GM12878 (cell line): ENCODE data around the gene VSX1. TPM values are rescaled to one million over a fixed set of nuclear protein-coding genes. Genes with fewer than 3 reads are reported as not detected.

Source experiments
- DPF2 ChIP-seq: fragments of 450-650 bp; IDR thresholded peaks from 2 replicates; pipeline ENCODE4 v1.6.1; 2017; ENCODE audit warnings: mild to moderate bottlenecking
- E4F1 ChIP-seq: fragments of 450-650 bp; IDR thresholded peaks from 2 replicates; pipeline ENCODE4 v1.6.1; 2018; ENCODE audit warnings: borderline replicate concordance, mild to moderate bottlenecking; ENCODE audit not compliant: partially characterized antibody
- EZH2 ChIP-seq: IDR thresholded peaks from 2 replicates; pipeline ENCODE4 v1.6.1; 2012; ENCODE audit warnings: low read depth, mild to moderate bottlenecking, control low read depth, inconsistent platforms, low read length, borderline replicate concordance; ENCODE audit not compliant: control insufficient read depth
- GATAD2B ChIP-seq: fragments of 450-650 bp; conservative IDR thresholded peaks from 2 replicates; pipeline ENCODE4 v1.6.1; 2017; ENCODE audit warnings: low read depth, mild to moderate bottlenecking, moderate library complexity
- MXI1 ChIP-seq: fragments of 150-350 bp; IDR thresholded peaks from 2 replicates; pipeline ENCODE4 v1.6.1; 2011; ENCODE audit warnings: low read depth, mild to moderate bottlenecking, inconsistent platforms, low read length, improper control_type of control experiment
- NKRF ChIP-seq: fragments of 450-650 bp; conservative IDR thresholded peaks from 2 replicates; pipeline ENCODE4 v1.6.1; 2017; ENCODE audit warnings: mild to moderate bottlenecking, moderate library complexity
- NR2F1 ChIP-seq: fragments of 450-650 bp; conservative IDR thresholded peaks from 2 replicates; pipeline ENCODE4 v1.6.1; 2017; ENCODE audit warnings: mild to moderate bottlenecking
- RFX5 ChIP-seq: IDR thresholded peaks from 2 replicates; pipeline ENCODE4 v1.6.1; 2011; ENCODE audit warnings: low read depth, low read length, improper control_type of control experiment
- SMARCA5 ChIP-seq: fragments of 450-650 bp; IDR thresholded peaks from 2 replicates; pipeline ENCODE4 v1.6.1; 2017; ENCODE audit warnings: mild to moderate bottlenecking
- STAT1 ChIP-seq: fragments of 450-650 bp; conservative IDR thresholded peaks from 2 replicates; pipeline ENCODE4 v1.6.1; 2014; ENCODE audit warnings: antibody characterized with exemption, mild to moderate bottlenecking
- TAF1 ChIP-seq: IDR thresholded peaks from 2 replicates; pipeline ENCODE4 v1.6.1; 2011; ENCODE audit warnings: mild to moderate bottlenecking, low read depth, low read length, borderline replicate concordance
- TARDBP ChIP-seq: IDR thresholded peaks from 2 replicates; pipeline ENCODE4 v1.6.1; 2016; ENCODE audit warnings: borderline replicate concordance
- ZBED1 ChIP-seq: IDR thresholded peaks from 2 replicates; pipeline ENCODE4 v1.6.1; 2016; ENCODE audit warnings: borderline replicate concordance
- ZNF274 ChIP-seq: IDR thresholded peaks from one replicate; pipeline ENCODE4 v1.8.0; 2011; ENCODE audit not compliant: insufficient read length, insufficient read depth
- ZNF687 ChIP-seq: fragments of 450-650 bp; IDR thresholded peaks from 2 replicates; pipeline ENCODE4 v1.6.1; 2017; ENCODE audit warnings: mild to moderate bottlenecking, moderate library complexity
- polyA plus RNA-seq, 11 experiments: library from polyadenylated mRNA; depleted of rRNA in 4 of 11; unstranded in 6 of 11; stranded (reverse) in 5 of 11; fragments of >200 nt; fragmentation: Nextera tagmentation in 4 of 11; fragmentation: Illumina TruSeq in 1 of 11; extraction: Ambion mirVana in 4 of 11; extraction: Trizol in 1 of 11; gene quantifications; 1 replicate in 1 of 11; 2 replicates in 10 of 11; pipeline versions ENCODE4 v1.2.1 to v1.2.3, GENCODE V29; 2011 to 2016; ENCODE audit warnings: inconsistent platforms in 2 of 11, missing spikeins in 2 of 11, low read depth in 1 of 11
- total RNA-seq, 4 experiments: library from RNA; depleted of rRNA in 3 of 4; stranded (reverse); fragments of >200 nt in 3 of 4; fragmentation: Illumina TruSeq in 1 of 4; extraction: Trizol in 1 of 4; gene quantifications; 2 replicates each; pipeline versions ENCODE4 v1.2.1 to v1.2.3, GENCODE V29; 2013 to 2021
- TF ChIP-seq, protein P1 (sequence below): fragments of 450-650 bp; IDR thresholded peaks from 2 replicates; pipeline ENCODE4 v1.6.1; 2017; ENCODE audit warnings: mild to moderate bottlenecking, moderate library complexity

VSX1 gene
- total and polyA plus RNA-seq, 10 of the 15 experiments (the other 5 are each of a cell fraction or from before 2014, with no cell fraction given): 0.05 TPM; not detected in 9

DNA sequence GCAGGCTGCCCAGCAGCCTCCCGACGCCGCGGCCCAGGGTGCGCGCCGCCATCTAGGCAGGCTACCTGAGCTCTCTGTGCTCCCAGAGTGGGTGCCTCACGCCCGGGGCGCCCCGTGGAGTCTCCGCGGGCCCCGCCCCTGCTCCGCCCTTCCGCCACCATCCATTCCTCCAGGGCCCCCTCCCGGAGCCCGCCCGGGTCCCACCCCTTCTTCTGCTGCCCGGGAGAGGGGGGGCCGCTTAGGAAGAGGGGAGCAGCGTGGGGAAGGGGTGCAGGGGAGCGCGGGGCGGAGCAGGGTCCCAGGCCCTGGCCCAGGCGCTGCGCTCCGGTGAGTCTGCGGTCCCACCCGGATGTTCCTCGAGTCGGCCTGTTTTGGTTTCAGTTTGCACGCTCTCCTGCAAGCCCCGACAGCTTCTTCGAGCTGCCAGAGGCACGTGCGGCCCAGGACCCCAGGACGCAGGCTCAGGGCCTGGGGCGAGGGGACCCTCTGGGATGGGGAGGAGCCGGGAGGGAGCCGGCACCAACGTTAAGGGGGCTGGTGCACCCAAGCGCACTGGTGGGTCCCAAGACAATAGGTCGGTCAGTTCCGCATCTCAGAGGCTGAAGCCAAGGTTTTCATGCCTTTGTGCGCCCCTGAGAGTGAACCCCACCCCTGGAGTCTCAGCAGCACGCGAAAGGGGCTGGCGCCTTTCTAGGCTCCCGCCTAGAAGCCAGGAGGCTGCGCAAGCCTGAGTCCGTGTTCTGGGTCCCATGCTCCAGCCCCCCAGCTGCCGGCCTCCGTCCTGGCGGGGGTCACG lies 23.7 kb downstream of the VSX1 start, which contains the start of gene ACSS1 (continued):
- TF ChIP-seq RFX5 (no peak), E4F1 (no peak), STAT1 (no peak), ZNF274 (no peak), EZH2 (no peak), MXI1 (peak; percentile 10; the same call in 1 of the 2 replicates), TAF1 (peak; percentile 83; the same call in 1 of the 2 replicates), TARDBP (no peak), SMARCA5 (0 out of 2 replicates have a peak, but pooled peaks have one; percentile 28), NKRF (no peak; the same call in 1 of the 2 replicates), ZBED1 (no peak), GATAD2B (peak; percentile 52), ZNF687 (peak; percentile 91), DPF2 (no peak; the same call in 1 of the 2 replicates), NR2F1 (no peak)
- TF ChIP-seq, protein P1, sequence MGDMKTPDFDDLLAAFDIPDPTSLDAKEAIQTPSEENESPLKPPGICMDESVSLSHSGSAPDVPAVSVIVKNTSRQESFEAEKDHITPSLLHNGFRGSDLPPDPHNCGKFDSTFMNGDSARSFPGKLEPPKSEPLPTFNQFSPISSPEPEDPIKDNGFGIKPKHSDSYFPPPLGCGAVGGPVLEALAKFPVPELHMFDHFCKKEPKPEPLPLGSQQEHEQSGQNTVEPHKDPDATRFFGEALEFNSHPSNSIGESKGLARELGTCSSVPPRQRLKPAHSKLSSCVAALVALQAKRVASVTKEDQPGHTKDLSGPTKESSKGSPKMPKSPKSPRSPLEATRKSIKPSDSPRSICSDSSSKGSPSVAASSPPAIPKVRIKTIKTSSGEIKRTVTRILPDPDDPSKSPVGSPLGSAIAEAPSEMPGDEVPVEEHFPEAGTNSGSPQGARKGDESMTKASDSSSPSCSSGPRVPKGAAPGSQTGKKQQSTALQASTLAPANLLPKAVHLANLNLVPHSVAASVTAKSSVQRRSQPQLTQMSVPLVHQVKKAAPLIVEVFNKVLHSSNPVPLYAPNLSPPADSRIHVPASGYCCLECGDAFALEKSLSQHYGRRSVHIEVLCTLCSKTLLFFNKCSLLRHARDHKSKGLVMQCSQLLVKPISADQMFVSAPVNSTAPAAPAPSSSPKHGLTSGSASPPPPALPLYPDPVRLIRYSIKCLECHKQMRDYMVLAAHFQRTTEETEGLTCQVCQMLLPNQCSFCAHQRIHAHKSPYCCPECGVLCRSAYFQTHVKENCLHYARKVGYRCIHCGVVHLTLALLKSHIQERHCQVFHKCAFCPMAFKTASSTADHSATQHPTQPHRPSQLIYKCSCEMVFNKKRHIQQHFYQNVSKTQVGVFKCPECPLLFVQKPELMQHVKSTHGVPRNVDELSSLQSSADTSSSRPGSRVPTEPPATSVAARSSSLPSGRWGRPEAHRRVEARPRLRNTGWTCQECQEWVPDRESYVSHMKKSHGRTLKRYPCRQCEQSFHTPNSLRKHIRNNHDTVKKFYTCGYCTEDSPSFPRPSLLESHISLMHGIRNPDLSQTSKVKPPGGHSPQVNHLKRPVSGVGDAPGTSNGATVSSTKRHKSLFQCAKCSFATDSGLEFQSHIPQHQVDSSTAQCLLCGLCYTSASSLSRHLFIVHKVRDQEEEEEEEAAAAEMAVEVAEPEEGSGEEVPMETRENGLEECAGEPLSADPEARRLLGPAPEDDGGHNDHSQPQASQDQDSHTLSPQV: 0 out of 2 replicates have a peak, but pooled peaks have one; percentile 25
